Left ventricle myocardium inferior (tissue), 1 donor: Measurements from ENCODE around the gene SCEL. TPM values are rescaled to one million over a fixed set of nuclear protein-coding genes. Genes with fewer than 3 reads are reported as not detected.
"Not testable (repeated sequence)": the region's sequence is repeated elsewhere in the genome, so short reads cannot be mapped to it uniquely, and the experiment has no call there.

Experiments
- DNase-seq: peaks from one replicate; pipeline ENCODE4 v3.0.0-alpha.2; 2020
- H3K27ac ChIP-seq: fragments of 200-600 bp; replicated peaks from 2 replicates; pipeline ENCODE4 v1.8.0; 2021
- H3K27me3 ChIP-seq: fragments of 200-600 bp; 2 replicates; pipeline ENCODE4 v1.8.0; 2021; ENCODE audit warnings: low read depth
- H3K36me3 ChIP-seq: fragments of 200-600 bp; 2 replicates; pipeline ENCODE4 v1.8.0; 2021
- H3K4me1 ChIP-seq: fragments of 200-600 bp; 2 replicates; pipeline ENCODE4 v1.8.0; 2021
- H3K4me3 ChIP-seq: fragments of 200-600 bp; 2 replicates; pipeline ENCODE4 v1.8.0; 2021; ENCODE audit warnings: mild to moderate bottlenecking, moderate library complexity
- H3K9me3 ChIP-seq: fragments of 200-600 bp; replicated peaks from 2 replicates; pipeline ENCODE4 v1.8.0; 2021
- CTCF ChIP-seq: fragments of 200-600 bp; IDR thresholded peaks from 2 replicates; pipeline ENCODE4 v1.8.0; 2021; ENCODE audit warnings: antibody characterized with exemption, mild to moderate bottlenecking, borderline replicate concordance
- intact Hi-C: fragments of 100-400 bp; cut with micrococcal nuclease; formaldehyde crosslinking; loops from one replicate; pipeline ENCODE4 v1.11.0; 2022
- total RNA-seq: library from RNA; stranded (reverse); fragmentation: NEBNext Ultra II Directional; extraction: Animal tissue kit (Norgen Biotek cat#: 25700); gene quantifications from one replicate; pipeline ENCODE4 v1.2.1, GENCODE V29; 2021
- donor health status: DM: no; HTN: yes; CAD: no; lungs with severe emphysema.

The SCEL gene
- total RNA-seq, 1 donor from 2014 or later, result not detected

DNA sequence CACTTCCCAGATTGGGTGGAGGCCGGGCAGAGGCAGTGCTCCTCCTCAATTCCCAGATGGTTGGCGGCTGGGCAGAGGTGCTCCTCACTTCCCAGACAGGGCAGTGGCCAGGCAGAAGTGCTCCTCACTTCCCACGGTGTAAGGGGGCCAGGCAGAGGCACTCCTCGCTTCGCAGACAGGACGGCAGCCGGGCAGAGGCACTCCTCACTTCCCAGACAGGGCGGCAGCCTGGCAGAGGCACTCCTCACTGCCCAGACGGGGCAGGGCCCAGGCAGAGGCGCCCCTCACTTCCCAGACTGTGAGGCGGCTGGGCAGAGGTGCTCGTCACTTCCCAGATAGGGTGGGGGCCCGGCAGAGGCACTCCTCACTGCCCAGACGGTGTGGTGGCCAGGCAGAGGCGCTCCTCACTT, 125.3 kb downstream of the SCEL start:
- no peak for TF ChIP-seq CTCF

GRCh38 chr13:77662301-77662700, 126.8 kb downstream of the SCEL start:
- H3K27me3 ChIP-seq, H3K9me3 ChIP-seq, H3K36me3 ChIP-seq, intact Hi-C loops, H3K4me3 ChIP-seq, H3K27ac ChIP-seq, DNase-seq, H3K4me1 ChIP-seq: not testable (repeated sequence)

More for the DNA sequence above, 125.3 kb downstream of the SCEL start:
- H3K4me3 ChIP-seq, result no peak overlapping the region
- no peaks in the 10 kb centered on the region for H3K36me3 ChIP-seq
- DNase-seq, result no peak
- no peak overlapping the region for H3K27ac ChIP-seq
- intact Hi-C loops, result no loop called here
- peaks cover 7% of the 10 kb centered on the region for H3K9me3 ChIP-seq
- no peaks in the 10 kb centered on the region for H3K4me1 ChIP-seq
- no peaks in the 10 kb centered on the region for H3K27me3 ChIP-seq

GRCh38 chr13:77662831-77663230, 127.3 kb downstream of the SCEL start:
- DNase-seq, H3K4me3 ChIP-seq, H3K9me3 ChIP-seq, H3K27ac ChIP-seq, H3K4me1 ChIP-seq, H3K27me3 ChIP-seq, H3K36me3 ChIP-seq, intact Hi-C loops: not testable (repeated sequence)

DNA sequence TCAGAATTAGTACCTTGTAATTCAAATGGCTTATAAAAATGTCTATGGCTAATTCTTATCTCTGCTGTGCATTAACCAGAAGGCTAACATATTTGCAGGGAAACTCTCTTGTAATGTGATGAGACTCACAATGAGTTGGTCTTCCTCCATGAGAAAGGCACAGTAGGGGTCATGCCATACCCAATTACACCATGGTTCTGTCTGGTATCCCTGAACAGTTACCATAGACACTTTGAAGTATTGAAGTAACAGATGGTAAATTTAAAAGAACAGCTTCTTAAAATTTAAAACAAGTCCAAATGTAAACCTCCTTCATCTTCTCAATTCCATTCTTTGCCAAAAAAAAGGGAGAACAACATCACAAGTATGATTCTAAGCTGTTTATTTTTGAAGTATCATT, 139.3 kb downstream of the SCEL start:
- Histone ChIP-seq H3K9me3 (peaks cover 10% of the 10 kb centered on the region), H3K27me3 (peaks cover 16% of the 10 kb centered on the region), H3K36me3 (no peaks in the 10 kb centered on the region), H3K4me1 (no peaks in the 10 kb centered on the region), H3K27ac (no peak overlapping the region), H3K4me3 (no peak overlapping the region)
- DNase-seq, result no peak
- intact Hi-C loops, result no loop called here
- no peak for TF ChIP-seq CTCF

- Histone ChIP-seq H3K4me3 (no peak overlapping the region), H3K27ac (no peak overlapping the region), H3K36me3 (no peaks in the 10 kb centered on the region), H3K9me3 (peaks cover 13% of the 10 kb centered on the region), H3K4me1 (no peaks in the 10 kb centered on the region), H3K27me3 (peaks cover 16% of the 10 kb centered on the region)
- DNase-seq, result no peak
- no peak for TF ChIP-seq CTCF
- intact Hi-C loops, result no loop called here
These were observed 143.3 kb downstream of the SCEL start for GRCh38 chr13:77678691-77679235.

- intact Hi-C loops, result no loop called here
- no peaks in the 10 kb centered on the region for H3K36me3 ChIP-seq
- no peak overlapping the region for H3K27ac ChIP-seq
- TF ChIP-seq CTCF, result no peak
- H3K9me3 ChIP-seq, result peaks cover 8% of the 10 kb centered on the region
- no peaks in the 10 kb centered on the region for H3K27me3 ChIP-seq
- no peak overlapping the region for H3K4me3 ChIP-seq
- H3K4me1 ChIP-seq, result no peaks in the 10 kb centered on the region
- no peak for DNase-seq
These were observed 152.3 kb downstream of the SCEL start for GRCh38 chr13:77687799-77688198.
